Glomerular endothelial cell (primary cell): ENCODE results near the gene PPP2R2C. TPM values are rescaled to one million over a fixed set of nuclear protein-coding genes. Genes with fewer than 3 reads are reported as not detected.

Source experiments
- DNase-seq: peaks from one replicate; pipeline ENCODE4 v3.0.0-alpha.2; 2011; ENCODE audit warnings: low read depth, low spot score; ENCODE audit errors: extremely low read depth
- total RNA-seq: library from RNA; depleted of rRNA; stranded (reverse); fragments of >200 nt; gene quantifications from 2 replicates; pipeline ENCODE4 v1.2.3, GENCODE V29; 2015

The PPP2R2C gene
- total RNA-seq, 1 donor from 2014 or later: 0.41 TPM

- DNase-seq: no peak
Measured at GRCh38 chr4:6349896-6350603, 122.4 kb downstream of the PPP2R2C start.

GRCh38 chr4:6348408-6348807, 124.0 kb downstream of the PPP2R2C start:
- DNase-seq: no peak

DNA sequence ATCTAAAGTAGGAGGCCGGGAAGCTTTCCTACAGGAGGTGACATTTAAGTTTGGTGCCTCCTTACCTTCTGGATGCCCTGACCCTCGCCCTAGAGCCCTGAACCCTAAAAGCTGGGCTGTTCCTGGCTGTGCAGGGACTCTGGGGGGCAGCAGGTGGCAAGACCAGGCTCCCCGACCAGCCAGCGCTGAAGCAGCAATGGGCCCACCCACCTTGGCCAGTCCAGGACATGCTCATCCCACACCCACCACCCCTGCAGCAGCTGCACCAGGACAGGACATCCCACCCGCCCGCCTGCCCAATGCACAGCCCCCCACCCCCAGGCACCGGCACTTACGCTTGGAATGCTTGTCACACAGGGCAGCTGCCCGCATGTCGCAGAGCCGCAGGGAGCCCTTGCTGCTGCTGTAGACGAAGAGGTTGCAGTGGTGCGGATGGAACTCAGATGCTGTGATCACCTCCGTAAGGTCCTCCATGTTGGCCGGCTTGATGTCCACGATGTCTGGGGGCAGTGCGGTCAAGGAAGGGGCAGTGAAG, 124.8 kb downstream of the PPP2R2C start:
- DNase-seq: no peak

GRCh38 chr4:6346373-6347110, 125.9 kb downstream of the PPP2R2C start:
- no peak for DNase-seq

DNA sequence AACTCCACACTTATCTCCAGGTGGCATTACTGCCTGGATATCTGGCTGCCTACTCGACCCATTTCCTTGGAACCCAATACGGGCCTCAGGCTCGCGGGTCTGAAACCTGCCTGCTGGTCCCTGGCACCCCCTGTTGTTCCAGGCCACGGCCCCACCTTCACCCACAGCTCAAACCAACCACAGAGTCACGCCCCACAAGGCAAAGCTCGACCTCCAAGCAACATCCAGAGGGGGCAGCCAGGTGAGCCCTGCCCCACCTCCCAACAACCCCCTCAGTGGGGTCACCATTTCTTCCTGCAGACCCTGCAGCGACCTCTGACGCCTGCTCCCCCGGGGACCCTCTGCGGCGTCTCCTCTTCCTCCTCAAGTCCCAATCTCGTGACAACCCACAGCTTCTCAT, 126.5 kb downstream of the PPP2R2C start:
- no peak for DNase-seq

DNA sequence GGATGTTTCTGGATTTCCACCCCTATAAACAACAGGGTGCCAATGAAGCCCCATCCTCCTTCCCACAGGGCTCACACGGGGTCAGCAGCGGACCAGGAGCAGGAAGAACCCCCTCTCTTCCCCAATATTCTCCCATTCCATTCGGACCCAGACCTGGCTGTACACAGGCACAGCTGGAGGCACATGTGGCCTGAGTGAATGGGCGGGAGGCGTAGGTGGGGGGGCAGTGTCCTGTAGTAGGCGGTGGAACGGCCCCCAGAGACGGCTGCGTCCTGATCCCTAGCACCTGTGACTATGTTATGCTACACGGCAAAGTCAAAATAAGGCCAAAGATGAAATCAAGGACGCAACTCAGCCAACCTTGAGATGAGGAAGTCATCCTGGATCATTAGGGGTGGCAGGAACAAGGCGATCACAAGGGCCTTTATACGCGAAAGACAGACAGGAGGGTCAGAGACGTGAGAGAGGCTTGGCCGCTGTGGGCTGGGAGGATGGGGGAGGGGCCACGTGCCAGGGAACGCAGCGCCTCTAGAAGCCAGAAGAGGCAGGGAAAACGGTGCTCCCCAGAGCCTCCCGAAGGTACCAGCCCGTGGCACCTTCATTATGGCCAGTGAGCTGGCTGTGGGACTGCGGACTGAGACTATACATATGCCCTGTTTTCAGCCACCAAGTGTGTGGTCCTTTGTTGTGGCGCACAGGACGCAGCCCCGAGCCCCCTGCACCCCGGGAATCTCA, 127.2 kb downstream of the PPP2R2C start:
- DNase-seq: no peak

DNA sequence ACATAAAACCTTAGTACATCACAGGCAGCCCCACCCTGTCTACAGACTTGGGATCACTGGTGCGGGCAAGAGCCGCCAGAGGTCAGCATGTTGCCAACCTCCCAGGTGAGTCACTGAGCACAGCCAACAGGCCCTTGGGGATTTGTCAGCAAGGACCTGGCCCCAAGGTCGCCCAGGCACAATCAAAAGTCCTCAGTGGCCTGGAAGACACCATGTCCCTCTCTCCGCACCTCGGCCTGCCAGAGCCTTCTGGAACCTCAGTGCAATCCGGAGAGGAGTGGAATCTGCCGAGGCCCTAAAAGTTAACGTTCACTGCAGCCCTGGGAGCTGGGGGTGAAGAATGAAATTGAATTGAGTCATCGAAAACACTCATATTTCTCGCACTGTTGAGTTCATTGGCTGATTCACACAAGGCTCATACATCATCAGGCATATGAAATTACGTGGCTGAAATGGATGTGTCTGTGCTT, 128.4 kb downstream of the PPP2R2C start:
- no peak for DNase-seq

DNA sequence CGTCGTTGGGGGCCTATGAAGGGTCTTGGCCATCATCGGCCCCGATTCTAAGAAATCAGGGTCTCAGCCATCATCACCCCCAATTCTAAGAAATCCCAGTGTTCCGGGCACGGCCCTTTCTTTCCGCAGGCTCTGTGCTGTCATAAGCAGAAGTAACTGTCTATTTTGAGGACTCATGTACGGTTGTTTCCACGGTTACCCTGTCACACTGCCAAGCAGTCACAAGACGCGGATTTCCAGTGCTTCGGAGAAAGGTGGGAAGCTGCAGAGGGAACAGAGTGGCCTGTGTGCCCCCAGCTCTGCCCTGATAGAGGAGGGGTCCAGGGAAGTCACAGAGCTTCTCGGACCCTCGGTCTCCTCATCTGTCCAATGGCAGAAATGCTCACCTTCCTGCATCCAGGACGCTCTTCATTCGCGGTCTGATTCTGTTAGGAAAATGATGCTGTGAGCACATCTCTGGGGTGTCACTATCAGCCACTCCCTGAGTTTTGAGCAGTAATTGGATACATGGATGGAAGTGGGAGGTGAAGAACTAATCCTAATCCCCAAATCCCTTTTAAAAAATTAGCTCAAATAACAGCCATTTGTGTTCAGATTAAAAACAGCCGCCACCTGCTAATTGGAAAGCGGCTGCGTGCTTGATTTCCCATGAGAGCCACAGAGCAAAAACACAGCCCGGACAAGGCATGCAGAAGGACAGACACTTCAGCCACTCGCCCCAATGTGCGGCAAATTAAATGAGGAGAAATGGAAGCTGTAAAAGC, 129.7 kb downstream of the PPP2R2C start:
- DNase-seq: no peak

DNA sequence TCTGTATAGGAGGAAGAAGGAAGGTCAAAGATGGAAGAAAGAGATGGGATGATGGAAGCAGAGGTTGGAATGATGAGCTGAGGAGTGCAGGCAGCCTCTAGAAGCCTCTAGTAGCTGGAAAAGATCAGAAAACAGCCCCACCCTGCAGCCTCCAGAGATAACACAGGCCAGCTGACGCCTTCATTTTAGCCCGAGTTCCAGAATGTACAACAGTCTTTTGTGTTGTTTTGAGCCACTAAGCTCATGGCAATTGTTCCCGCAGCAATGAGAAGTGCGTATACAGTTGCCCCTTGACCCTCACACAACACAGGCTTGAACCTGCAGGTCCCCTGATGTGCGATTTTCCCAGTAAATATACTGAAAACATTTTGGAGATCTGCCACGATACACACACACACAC, 130.7 kb downstream of the PPP2R2C start:
- DNase-seq: no peak

GRCh38 chr4:6340446-6341015, 131.9 kb downstream of the PPP2R2C start:
- no peak for DNase-seq

DNA sequence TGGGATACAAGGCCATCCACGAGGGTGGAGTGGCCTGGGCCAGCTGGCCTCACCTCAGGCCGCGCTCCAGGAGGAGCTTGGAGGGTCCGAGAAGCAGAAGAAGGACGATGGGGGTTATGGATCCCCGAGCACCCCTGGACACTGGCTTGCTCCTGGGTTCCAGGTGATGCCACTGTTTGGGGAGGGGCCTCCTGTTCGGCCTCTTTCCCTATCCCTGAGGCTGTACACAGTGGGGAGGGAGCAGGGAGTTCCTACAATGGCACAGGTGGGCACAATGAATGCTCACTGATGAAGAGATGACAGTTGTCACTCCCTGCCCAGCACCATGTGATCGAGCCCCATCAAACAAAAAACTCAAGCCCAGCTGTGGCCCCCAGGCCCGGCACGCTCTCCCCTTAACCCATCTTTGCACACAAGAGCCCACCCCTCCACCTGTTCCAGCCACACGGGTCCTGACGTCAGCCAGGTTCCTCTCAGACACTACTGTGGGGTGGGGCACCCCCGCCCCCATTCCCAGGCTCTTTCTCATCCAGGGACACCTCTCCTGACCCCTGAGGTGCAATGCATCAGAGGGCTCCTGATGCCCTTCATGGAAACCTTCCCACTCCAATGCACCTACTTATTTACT, 132.5 kb downstream of the PPP2R2C start:
- no peak for DNase-seq

- DNase-seq: no peak
Measured at GRCh38 chr4:6338951-6339817, 133.2 kb downstream of the PPP2R2C start.

- DNase-seq: no peak
Measured at GRCh38 chr4:6338175-6338950, 134.1 kb downstream of the PPP2R2C start.

DNA sequence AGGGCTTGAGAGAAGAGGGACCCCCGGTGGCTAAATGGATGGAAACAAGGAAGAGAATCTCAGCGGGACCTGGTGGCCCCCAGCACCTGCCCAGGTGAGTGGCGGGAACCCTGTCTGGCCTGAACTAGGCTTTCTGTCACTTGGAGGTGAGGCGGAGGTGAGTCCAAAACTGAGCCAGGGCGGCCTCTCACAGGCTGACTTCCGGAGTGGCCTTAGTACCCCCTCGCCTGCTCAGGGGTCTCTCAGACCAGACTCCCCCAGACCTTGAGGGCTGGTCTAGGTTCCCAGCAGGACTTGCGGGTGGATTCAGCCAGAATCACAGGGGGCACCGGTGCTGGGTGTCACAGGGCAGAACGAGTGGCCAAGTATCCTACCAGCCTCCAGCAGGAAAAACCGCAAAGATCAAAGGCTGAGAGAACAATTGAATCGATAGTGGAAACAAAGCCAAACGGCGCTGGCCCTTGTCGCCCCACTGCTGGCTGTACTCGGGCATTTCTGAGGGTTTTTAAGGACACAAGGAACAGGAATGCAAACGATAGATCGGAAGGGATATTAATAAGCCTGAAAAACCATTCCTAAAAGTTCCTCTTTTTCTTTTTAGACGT, 135.0 kb downstream of the PPP2R2C start:
- DNase-seq: no peak

DNA sequence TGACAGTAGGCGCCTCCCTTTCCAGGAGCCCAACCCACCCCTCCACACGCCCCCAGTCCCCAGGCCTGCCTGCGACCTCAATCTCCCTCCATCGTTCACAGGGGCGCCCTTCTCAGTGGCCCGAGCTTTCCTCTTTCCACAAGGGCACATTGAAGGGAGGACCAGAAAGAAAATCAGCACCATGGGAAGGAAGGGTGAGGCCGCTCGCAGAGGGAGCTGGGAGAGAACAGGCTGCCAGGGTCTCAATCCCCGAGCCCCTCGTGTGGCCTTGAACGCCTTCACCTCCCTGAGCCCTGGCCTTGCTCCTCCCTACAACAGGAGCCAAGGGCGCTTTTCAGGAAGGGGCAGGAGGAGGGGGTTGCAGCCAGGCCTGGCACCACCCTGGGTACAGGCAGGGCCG, 136.2 kb downstream of the PPP2R2C start:
- no peak for DNase-seq

GRCh38 chr4:6335040-6335590, 137.3 kb downstream of the PPP2R2C start:
- DNase-seq: no peak

- DNase-seq: no peak
Measured at GRCh38 chr4:6334203-6334887, 138.1 kb downstream of the PPP2R2C start.
